Activated CD4-positive, alpha-beta T cell treated with anti-CD3 and anti-CD28 coated beads, Interleukin-2, amount 10 ng/mL, durations not matched to agents 7 days and 5 days (primary cell): ENCODE results near the gene CCNI. TPM values are rescaled to one million over a fixed set of nuclear protein-coding genes. Genes with fewer than 3 reads are reported as not detected.
A peak's percentile ranks its signal among the peaks of the same experiment; 100 is the strongest.

ENCODE experiments used
- CTCF ChIA-PET: fragments of 350-600 bp; sonication (Branson Sonifier 250); formaldehyde crosslinking; loops from one replicate; lab custom pipeline; 2021; ENCODE audit warnings: antibody characterized with exemption; lab: Charles Lee
- POLR2A ChIA-PET: fragments of 350-600 bp; sonication (Branson Sonifier 250); formaldehyde crosslinking; loops from one replicate; lab custom pipeline; 2021; ENCODE audit warnings: antibody characterized with exemption; lab: Charles Lee
- DNase-seq: peaks from one replicate; pipeline ENCODE4 v3.0.0-alpha.2; 2020
- H3K27ac Mint-ChIP-seq: one replicate; pipeline ENCODE4 v1.8.0; 2021; ENCODE audit warnings: mild to moderate bottlenecking, moderate library complexity, mixed read lengths
- H3K27me3 Mint-ChIP-seq: one replicate; pipeline ENCODE4 v1.8.0; 2021; ENCODE audit warnings: mixed read lengths
- H3K36me3 Mint-ChIP-seq: one replicate; pipeline ENCODE4 v1.8.0; 2021; ENCODE audit warnings: low read depth, mixed read lengths
- H3K4me1 Mint-ChIP-seq: one replicate; pipeline ENCODE4 v1.8.0; 2021; ENCODE audit warnings: mixed read lengths
- H3K4me3 Mint-ChIP-seq: one replicate; pipeline ENCODE4 v1.8.0; 2021; ENCODE audit warnings: mild to moderate bottlenecking, moderate library complexity, mixed read lengths
- H3K9me3 Mint-ChIP-seq: one replicate; pipeline ENCODE4 v1.8.0; 2021; ENCODE audit warnings: mixed read lengths
- total RNA-seq, 2 experiments: library from RNA; stranded (reverse); gene quantifications; one replicate each; pipeline ENCODE4 v1.2.3, GENCODE V29; 2021

The CCNI gene, protein sequence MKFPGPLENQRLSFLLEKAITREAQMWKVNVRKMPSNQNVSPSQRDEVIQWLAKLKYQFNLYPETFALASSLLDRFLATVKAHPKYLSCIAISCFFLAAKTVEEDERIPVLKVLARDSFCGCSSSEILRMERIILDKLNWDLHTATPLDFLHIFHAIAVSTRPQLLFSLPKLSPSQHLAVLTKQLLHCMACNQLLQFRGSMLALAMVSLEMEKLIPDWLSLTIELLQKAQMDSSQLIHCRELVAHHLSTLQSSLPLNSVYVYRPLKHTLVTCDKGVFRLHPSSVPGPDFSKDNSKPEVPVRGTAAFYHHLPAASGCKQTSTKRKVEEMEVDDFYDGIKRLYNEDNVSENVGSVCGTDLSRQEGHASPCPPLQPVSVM
- total RNA-seq, result 100 to 1,000 TPM; 210 to 244 TPM

DNA sequence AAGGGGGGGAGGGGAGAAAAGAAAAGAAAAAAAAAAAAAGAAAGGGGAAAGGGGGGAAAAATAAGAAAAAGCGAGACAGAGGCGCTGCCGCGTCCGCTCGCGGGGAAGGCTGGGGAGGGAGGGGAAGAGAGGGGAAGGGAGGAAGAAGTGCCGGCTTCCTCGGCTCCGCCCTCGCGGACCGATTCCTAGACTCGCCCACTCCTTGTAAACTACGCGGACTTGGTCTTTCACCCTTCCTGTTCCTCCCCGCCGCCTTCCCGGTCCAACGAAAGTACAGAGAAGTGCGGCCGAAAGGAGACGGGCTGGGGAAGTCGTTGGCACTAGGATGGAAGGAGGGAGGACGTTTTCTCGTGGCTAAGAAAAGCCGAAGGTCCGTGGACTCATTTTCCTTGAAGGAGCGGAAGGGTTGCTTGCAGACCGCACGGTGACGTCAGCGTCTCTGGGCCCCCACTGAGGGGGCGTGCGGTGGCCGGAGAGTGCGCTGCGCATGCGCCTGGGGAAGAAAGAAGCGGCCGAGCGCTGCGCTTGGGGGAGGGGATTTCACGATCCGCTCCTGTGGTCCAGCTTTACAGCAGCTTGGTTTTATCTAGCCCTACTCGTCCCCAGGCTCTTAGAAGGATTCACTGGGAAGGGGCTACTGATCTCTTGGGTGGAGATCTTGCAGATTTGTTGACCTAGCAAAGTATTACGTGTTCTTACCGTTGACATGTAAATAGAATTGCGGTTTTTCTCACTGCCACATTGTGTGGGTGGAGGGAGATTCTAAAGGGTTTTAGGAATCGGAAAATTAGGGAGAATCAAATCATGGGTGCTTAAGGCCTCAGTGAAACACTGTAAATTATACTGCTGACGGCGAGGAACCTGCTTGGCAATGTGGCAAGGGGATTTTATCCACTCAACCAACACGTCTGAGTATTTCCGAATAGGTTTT is at the start of gene CCNI:
Gene CCNI, minus strand, starts transcription at position 121 of the 931 bp plus-strand sequence. CDS start 9,627 bp downstream, outside the sequence.
- Mint-ChIP-seq H3K36me3 (peaks cover 13% of the 10 kb centered on the region), H3K27ac (peak within 1 kb of the TSS; percentile 100), H3K4me3 (no peak within 1 kb of the TSS), H3K9me3 (no peaks in the 10 kb centered on the region), H3K27me3 (no peaks in the 10 kb centered on the region), H3K4me1 (peaks cover 33% of the 10 kb centered on the region)
- ChIA-PET CTCF (interaction anchor here (1.2 to 1.3 kb wide), 3 partner anchors 11 to 88 kb away, joined by 3 read pairs; no protein-coding TSS in a partner anchor), POLR2A (no interaction called here)
- DNase-seq, result peak; percentile 92

DNA sequence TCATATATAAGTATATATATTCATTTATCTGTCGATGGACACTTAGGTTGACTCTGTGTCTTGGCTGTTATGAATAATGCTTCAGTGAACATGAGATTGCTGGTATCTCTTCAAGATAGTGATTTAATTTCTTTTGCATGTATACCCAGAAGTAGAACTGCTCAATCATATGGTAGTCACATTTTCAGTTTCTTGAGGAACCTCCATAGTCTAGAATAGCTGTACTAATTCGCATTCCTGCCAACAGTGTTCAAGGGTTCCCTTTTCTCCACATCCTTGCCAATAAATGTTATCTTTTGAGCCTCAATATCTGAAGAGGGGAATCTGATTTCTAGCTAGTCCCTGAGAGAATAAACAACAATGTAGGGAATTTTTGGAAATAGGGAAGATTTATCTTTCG is 48.8 kb upstream of the CCNI start:
- ChIA-PET POLR2A (no interaction called here), CTCF (interaction anchor here (1.1 to 1.3 kb wide), 2 partner anchors 20 to 138 kb away, joined by 3 read pairs; no protein-coding TSS in a partner anchor)
- no peaks in the 10 kb centered on the region for H3K9me3 Mint-ChIP-seq
- H3K4me3 Mint-ChIP-seq, result no peak overlapping the region
- no peak for DNase-seq
- peaks cover 15% of the 10 kb centered on the region for H3K4me1 Mint-ChIP-seq
- peaks cover 1% of the 10 kb centered on the region for H3K27me3 Mint-ChIP-seq
- H3K36me3 Mint-ChIP-seq, result no peaks in the 10 kb centered on the region
- H3K27ac Mint-ChIP-seq, result no peak overlapping the region

DNA sequence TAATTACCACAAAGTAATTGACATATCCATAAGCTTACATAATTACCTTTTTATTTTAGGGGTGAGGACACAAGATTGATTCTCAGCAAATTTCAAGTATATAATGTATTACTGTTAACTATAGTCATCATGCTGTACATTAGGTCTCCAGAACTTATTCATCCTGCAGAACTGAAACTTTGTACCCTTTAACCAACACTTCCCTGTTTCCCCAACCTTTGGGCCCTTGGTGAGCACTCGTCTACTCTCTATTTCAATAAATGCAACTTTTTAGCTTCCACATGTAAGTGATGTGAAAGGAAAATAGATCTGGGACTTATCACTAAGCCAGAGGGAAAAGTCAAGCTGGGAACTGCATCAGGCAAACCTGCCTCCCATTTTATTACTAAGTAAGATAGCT is 47.6 kb upstream of the CCNI start:
- no peak overlapping the region for H3K27ac Mint-ChIP-seq
- ChIA-PET POLR2A (no interaction called here), CTCF (interaction anchor here (1.0 to 1.1 kb wide), 3 partner anchors 9 to 28 kb away, joined by 3 to 5 read pairs (median 4); no protein-coding TSS in a partner anchor)
- no peak overlapping the region for H3K4me3 Mint-ChIP-seq
- peaks cover 15% of the 10 kb centered on the region for H3K4me1 Mint-ChIP-seq
- H3K27me3 Mint-ChIP-seq, result peaks cover 2% of the 10 kb centered on the region
- no peak for DNase-seq
- H3K36me3 Mint-ChIP-seq, result no peaks in the 10 kb centered on the region
- H3K9me3 Mint-ChIP-seq, result no peaks in the 10 kb centered on the region

DNA sequence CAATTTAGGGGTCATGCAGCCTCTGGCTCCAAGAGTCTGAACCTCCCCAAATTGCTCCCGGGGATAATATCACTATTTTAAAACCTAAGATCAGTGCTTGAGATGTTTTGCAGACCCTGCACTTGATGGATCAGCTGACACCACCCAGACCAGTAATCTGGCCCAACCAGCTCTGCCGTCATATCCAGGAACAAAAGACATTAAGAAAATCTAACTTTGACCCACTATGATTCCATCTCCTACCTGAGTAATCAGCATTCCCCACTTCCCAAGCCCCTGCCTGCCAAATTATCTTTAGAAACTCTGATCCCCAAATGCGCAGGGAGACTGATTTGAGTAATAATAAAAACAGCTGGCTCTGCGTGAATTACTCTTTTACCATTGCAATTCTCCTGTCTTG is 46.9 kb upstream of the CCNI start:
- DNase-seq, result no peak
- Mint-ChIP-seq H3K4me3 (no peak overlapping the region), H3K27me3 (peaks cover 2% of the 10 kb centered on the region), H3K9me3 (no peaks in the 10 kb centered on the region), H3K36me3 (no peaks in the 10 kb centered on the region), H3K4me1 (peaks cover 12% of the 10 kb centered on the region), H3K27ac (no peak overlapping the region)
- POLR2A ChIA-PET, result no interaction called here
- CTCF ChIA-PET, result interaction anchor here (1.0 to 1.1 kb wide), 3 partner anchors 10 to 27 kb away, joined by 3 to 5 read pairs (median 4); no protein-coding TSS in a partner anchor

DNA sequence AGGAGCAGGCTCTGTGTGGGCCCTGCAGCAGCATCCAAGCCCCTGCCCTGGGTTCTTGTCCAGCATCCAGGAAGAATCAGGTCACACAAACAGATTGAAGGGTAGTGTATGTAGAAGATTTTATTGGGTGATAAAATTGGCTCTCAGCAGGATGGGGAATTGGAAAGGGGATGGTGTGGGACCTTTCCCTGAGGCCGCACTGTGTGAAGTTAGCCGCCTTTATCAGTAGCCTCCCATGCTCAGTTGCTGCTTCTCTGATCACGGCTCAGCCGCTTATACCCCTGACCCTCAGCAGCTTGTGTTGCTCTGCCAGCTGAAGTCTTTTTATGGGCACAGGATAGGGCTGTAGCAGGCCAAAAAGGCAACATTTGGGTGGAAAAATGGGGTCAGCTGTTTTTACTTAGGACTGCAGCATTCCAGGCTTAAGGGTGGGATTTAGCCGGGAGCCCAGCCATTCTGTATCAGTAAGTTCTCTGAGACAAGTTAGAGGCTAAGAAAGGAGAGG is 46.0 kb upstream of the CCNI start:
- CTCF ChIA-PET, result no interaction called here
- POLR2A ChIA-PET, result no interaction called here
- H3K27ac Mint-ChIP-seq, result no peak overlapping the region

DNA sequence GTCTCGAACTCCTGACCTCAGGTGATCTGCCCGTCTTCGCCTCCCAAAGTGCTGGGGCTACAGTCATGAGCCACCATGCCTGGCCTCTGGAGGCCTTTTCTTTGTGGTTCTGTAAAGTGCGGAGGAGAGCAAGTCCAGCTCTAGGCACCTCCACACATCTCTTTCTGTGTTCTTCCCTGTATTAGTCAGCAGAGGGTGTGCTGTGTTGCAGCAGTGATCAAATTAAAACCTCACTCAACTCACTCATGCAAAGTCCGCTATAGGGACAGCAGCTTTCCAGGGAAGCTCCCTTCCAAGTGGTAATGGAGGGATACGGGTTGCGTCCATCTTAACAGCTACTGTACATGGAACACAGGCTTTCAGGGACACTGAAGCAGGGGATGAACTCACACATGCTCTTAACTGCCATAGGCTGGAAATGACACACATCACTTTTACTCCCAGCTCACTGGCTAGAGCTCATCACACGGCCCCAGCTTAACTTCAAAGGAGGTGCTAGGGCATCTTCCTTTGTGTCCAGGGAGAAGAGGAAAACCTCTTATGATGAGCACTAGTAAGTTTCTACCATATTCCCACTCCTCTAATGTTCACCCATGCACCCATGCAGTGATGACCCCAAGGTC is 45.2 kb upstream of the CCNI start:
- no peak overlapping the region for H3K27ac Mint-ChIP-seq
- CTCF ChIA-PET, result interaction anchor here (0.6 kb wide), 1 partner anchor 70 kb away, joined by 4 read pairs; no protein-coding TSS in a partner anchor
- no peaks in the 10 kb centered on the region for H3K36me3 Mint-ChIP-seq
- H3K4me1 Mint-ChIP-seq, result peaks cover 3% of the 10 kb centered on the region
- H3K27me3 Mint-ChIP-seq, result peaks cover 2% of the 10 kb centered on the region
- H3K9me3 Mint-ChIP-seq, result no peaks in the 10 kb centered on the region
- no peak for DNase-seq
- POLR2A ChIA-PET, result no interaction called here
- no peak overlapping the region for H3K4me3 Mint-ChIP-seq

More for the DNA sequence above, 46.0 kb upstream of the CCNI start:
- Mint-ChIP-seq H3K27me3 (peaks cover 2% of the 10 kb centered on the region), H3K9me3 (no peaks in the 10 kb centered on the region), H3K36me3 (no peaks in the 10 kb centered on the region), H3K4me3 (no peak overlapping the region), H3K4me1 (peaks cover 4% of the 10 kb centered on the region)
- no peak for DNase-seq

DNA sequence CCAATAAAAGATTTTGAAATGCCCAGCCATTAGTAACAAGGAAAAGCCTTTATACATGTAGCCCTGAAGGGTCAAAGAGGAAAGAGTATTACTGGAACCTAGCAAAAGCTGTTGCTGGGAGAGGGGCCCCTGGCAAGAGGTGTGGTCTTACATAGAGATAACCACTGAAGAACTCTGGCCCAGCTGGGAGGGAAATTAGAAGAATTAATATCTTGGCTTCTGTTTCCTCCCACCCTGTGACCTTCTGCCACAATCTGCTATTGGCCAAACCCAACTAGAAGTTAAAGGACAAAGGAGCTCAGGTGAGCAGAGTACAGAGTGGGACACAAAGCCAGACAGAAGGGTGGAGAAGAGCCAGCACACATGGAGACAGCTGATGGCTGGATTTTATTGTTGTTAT is 41.9 kb upstream of the CCNI start:
- POLR2A ChIA-PET, result no interaction called here

DNA sequence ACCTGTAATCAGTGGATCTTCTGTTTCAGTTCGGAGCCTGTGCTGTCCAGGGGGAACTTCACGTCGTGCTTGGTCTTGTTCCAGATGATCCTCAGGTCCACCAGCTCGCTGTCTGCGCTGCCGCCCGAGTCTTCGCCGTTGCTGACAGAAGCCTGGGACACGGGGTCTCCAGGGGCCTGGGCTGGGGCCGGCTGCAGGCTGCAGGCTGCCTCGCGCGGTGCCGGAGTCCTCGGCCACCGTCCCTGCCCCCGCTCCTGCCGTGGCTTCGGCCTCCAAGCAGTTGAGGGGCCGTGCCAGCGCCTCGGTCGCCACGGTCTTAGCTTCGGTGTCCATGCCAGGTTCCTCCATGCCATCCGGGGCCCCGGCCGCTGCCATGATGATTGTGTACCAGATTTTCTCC is 37.3 kb upstream of the CCNI start:
- H3K36me3 Mint-ChIP-seq, result no peaks in the 10 kb centered on the region
- H3K9me3 Mint-ChIP-seq, result no peaks in the 10 kb centered on the region
- H3K27ac Mint-ChIP-seq, result no peak overlapping the region
- H3K4me1 Mint-ChIP-seq, result no peaks in the 10 kb centered on the region
- ChIA-PET POLR2A (no interaction called here), CTCF (no interaction called here)
- DNase-seq, result no peak
- H3K4me3 Mint-ChIP-seq, result no peak overlapping the region
- peaks cover 5% of the 10 kb centered on the region for H3K27me3 Mint-ChIP-seq

More for the DNA sequence above, 41.9 kb upstream of the CCNI start:
- Mint-ChIP-seq H3K4me1 (no peaks in the 10 kb centered on the region), H3K36me3 (no peaks in the 10 kb centered on the region), H3K4me3 (no peak overlapping the region), H3K9me3 (no peaks in the 10 kb centered on the region), H3K27ac (no peak overlapping the region), H3K27me3 (peaks cover 4% of the 10 kb centered on the region)
- CTCF ChIA-PET, result no interaction called here
- DNase-seq, result no peak

DNA sequence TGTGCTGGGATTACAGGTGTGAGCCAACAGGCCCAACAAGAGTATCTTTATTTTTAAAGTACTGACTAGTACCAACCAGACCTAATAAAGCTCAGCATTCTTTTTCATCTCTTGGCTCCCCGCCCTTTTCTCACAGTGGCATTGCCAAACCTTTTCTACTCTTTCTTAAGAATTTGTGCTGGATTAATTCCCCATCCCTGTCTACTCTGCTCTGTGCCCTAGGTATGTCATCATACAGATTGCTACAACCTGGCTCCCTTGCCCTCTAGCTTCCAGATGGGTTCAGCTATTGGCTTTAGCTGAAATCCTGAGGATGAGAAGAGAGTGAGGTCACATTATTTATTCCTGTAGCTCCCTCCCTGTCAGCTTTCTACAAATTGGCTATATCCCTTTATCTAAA is 34.9 kb upstream of the CCNI start:
- Mint-ChIP-seq H3K4me1 (no peaks in the 10 kb centered on the region), H3K4me3 (no peak overlapping the region), H3K9me3 (no peaks in the 10 kb centered on the region), H3K27ac (no peak overlapping the region), H3K36me3 (no peaks in the 10 kb centered on the region), H3K27me3 (peaks cover 13% of the 10 kb centered on the region)
- DNase-seq, result no peak
- ChIA-PET CTCF (interaction anchor here (0.8 to 1.6 kb wide), 4 partner anchors 10 to 80 kb away, joined by 3 to 4 read pairs (median 4); no protein-coding TSS in a partner anchor), POLR2A (no interaction called here)

DNA sequence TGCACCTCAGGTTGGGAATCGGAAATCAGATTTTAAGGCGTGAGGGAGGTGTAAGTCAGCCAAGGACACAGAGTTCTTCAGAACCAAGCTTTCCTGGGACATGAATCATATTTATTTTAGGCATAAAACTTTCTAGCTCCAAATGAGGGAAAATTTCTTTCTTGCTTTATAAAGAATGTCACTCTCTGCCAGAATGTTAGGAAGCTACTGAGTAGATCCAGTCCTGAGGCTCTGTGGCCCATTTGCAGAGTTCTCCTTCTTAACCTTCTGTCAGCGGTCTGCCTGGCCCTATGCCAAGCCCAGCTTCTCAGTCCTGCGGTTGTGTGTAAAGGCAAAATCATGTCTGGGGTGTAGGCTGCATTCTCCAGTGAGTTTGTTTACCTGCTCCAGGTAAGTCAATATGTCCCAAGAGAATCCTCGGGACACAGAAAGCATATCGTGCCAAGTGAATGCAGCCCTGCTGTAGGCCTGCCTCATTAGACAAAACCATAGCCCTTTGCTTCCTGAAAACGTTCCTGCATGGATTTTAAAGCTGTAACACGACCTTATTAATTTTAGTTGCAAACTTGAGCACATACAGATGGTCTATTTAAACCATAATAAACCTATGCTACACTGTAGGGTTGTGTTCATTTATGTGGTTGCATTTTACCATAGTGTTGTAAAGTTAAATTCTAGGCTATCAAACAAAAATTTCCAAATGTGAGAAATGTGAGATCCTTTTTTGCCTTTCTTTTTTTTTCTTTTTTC is 29.2 kb upstream of the CCNI start:
- Mint-ChIP-seq H3K4me1 (peaks cover 9% of the 10 kb centered on the region), H3K36me3 (no peaks in the 10 kb centered on the region), H3K27ac (no peak overlapping the region), H3K4me3 (no peak overlapping the region), H3K27me3 (peaks cover 17% of the 10 kb centered on the region), H3K9me3 (peaks cover 2% of the 10 kb centered on the region)
- no peak for DNase-seq
- POLR2A ChIA-PET, result no interaction called here
- CTCF ChIA-PET, result interaction anchor here (0.6 to 1.8 kb wide), 5 partner anchors 9 to 1185 kb away, joined by 3 to 11 read pairs (median 3); no protein-coding TSS in a partner anchor

DNA sequence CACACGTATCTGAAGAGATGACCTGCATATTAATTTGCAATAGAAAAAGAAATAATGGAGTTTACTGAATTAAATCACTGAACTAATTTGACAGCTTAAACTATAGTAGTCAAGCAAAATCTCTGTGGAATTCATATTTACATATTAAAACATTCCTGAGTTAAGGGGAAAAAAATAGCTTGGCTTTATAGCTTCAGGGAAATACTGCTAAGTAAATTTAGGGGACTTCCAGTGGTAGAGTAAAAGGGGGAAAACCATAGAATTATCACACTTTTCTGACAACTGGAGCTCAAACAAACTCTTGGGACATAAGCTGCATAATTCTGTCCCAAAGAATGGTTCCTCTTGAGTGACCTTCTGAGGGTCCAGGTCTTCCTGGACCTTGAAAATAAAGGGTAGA is 28.6 kb upstream of the CCNI start:
- Mint-ChIP-seq H3K27me3 (peaks cover 17% of the 10 kb centered on the region), H3K27ac (no peak overlapping the region), H3K4me3 (no peak overlapping the region), H3K9me3 (peaks cover 2% of the 10 kb centered on the region), H3K36me3 (no peaks in the 10 kb centered on the region), H3K4me1 (peaks cover 11% of the 10 kb centered on the region)
- DNase-seq, result no peak
- POLR2A ChIA-PET, result no interaction called here
- CTCF ChIA-PET, result interaction anchor here (1.0 to 1.8 kb wide), 4 partner anchors 9 to 99 kb away, joined by 3 to 11 read pairs (median 4); no protein-coding TSS in a partner anchor
